Left ventricle myocardium inferior (tissue), 1 donor: Measurements from ENCODE around the gene DICER1. TPM values are rescaled to one million over a fixed set of nuclear protein-coding genes. Genes with fewer than 3 reads are reported as not detected.

Source experiments
- DNase-seq: peaks from one replicate; pipeline ENCODE4 v3.0.0-alpha.2; 2020
- H3K27ac ChIP-seq: fragments of 200-600 bp; replicated peaks from 2 replicates; pipeline ENCODE4 v1.8.0; 2021
- H3K27me3 ChIP-seq: fragments of 200-600 bp; 2 replicates; pipeline ENCODE4 v1.8.0; 2021; ENCODE audit warnings: low read depth
- H3K36me3 ChIP-seq: fragments of 200-600 bp; 2 replicates; pipeline ENCODE4 v1.8.0; 2021
- H3K4me1 ChIP-seq: fragments of 200-600 bp; 2 replicates; pipeline ENCODE4 v1.8.0; 2021
- H3K4me3 ChIP-seq: fragments of 200-600 bp; 2 replicates; pipeline ENCODE4 v1.8.0; 2021; ENCODE audit warnings: mild to moderate bottlenecking, moderate library complexity
- H3K9me3 ChIP-seq: fragments of 200-600 bp; replicated peaks from 2 replicates; pipeline ENCODE4 v1.8.0; 2021
- CTCF ChIP-seq: fragments of 200-600 bp; IDR thresholded peaks from 2 replicates; pipeline ENCODE4 v1.8.0; 2021; ENCODE audit warnings: antibody characterized with exemption, mild to moderate bottlenecking, borderline replicate concordance
- intact Hi-C: fragments of 100-400 bp; cut with micrococcal nuclease; formaldehyde crosslinking; loops from one replicate; pipeline ENCODE4 v1.11.0; 2022
- total RNA-seq: library from RNA; stranded (reverse); fragmentation: NEBNext Ultra II Directional; extraction: Animal tissue kit (Norgen Biotek cat#: 25700); gene quantifications from one replicate; pipeline ENCODE4 v1.2.1, GENCODE V29; 2021
- donor health status: DM: no; HTN: yes; CAD: no; lungs with severe emphysema.

The DICER1 gene
- total RNA-seq, 1 donor from 2014 or later: 22.1 TPM

GRCh38 chr14:95056476-95056875, 100.9 kb downstream of the DICER1 start:
- TF ChIP-seq CTCF: no peak
- Histone ChIP-seq H3K27me3 (peaks cover 5% of the 10 kb centered on the region), H3K4me1 (no peaks in the 10 kb centered on the region), H3K27ac (no peak overlapping the region), H3K9me3 (no peaks in the 10 kb centered on the region), H3K36me3 (no peaks in the 10 kb centered on the region), H3K4me3 (no peak overlapping the region)
- DNase-seq: no peak
- intact Hi-C loops: no loop called here

- no peak for DNase-seq
- intact Hi-C loops: no loop called here
- Histone ChIP-seq H3K27ac (no peak overlapping the region), H3K9me3 (no peaks in the 10 kb centered on the region), H3K4me3 (no peak overlapping the region), H3K4me1 (no peaks in the 10 kb centered on the region), H3K27me3 (no peaks in the 10 kb centered on the region), H3K36me3 (no peaks in the 10 kb centered on the region)
- TF ChIP-seq CTCF: no peak
These were observed 102.0 kb downstream of the DICER1 start for GRCh38 chr14:95055318-95055717.

- Histone ChIP-seq H3K4me3 (no peak overlapping the region), H3K36me3 (no peaks in the 10 kb centered on the region), H3K4me1 (no peaks in the 10 kb centered on the region), H3K9me3 (no peaks in the 10 kb centered on the region), H3K27ac (no peak overlapping the region), H3K27me3 (no peaks in the 10 kb centered on the region)
- DNase-seq: no peak
- no peak for TF ChIP-seq CTCF
- intact Hi-C loops: no loop called here
These were observed 102.7 kb downstream of the DICER1 start for GRCh38 chr14:95054346-95055280.

- DNase-seq: no peak
- H3K36me3 ChIP-seq: no peaks in the 10 kb centered on the region
- intact Hi-C loops: no loop called here
- H3K4me1 ChIP-seq: no peaks in the 10 kb centered on the region
- peaks cover 25% of the 10 kb centered on the region for H3K27me3 ChIP-seq
- no peak for TF ChIP-seq CTCF
- H3K9me3 ChIP-seq: no peaks in the 10 kb centered on the region
- no peak overlapping the region for H3K27ac ChIP-seq
- H3K4me3 ChIP-seq: no peak overlapping the region
These were observed 105.2 kb downstream of the DICER1 start for GRCh38 chr14:95052016-95052585.

GRCh38 chr14:95049952-95050351, 107.4 kb downstream of the DICER1 start:
- no peaks in the 10 kb centered on the region for H3K4me1 ChIP-seq
- no peaks in the 10 kb centered on the region for H3K36me3 ChIP-seq
- DNase-seq: no peak
- H3K27ac ChIP-seq: no peak overlapping the region
- H3K27me3 ChIP-seq: peaks cover 44% of the 10 kb centered on the region
- H3K4me3 ChIP-seq: no peak overlapping the region
- no peaks in the 10 kb centered on the region for H3K9me3 ChIP-seq
- intact Hi-C loops: no loop called here
- TF ChIP-seq CTCF: no peak
